ENCODE measurements around the gene FLNC.

DNA sequence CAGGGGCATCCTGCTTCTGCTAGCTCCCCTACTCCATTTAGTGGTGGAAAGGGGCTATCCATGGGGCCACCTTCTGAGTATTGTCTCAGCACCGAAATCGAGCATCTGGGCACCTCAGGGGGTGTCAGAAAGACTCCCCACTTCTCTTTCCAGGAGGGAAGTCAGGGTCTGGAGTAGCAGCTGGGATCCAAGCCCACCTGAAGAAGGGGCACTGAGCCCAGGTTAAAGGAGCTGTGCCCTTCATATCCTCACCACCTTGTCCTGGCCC, 2.6 kb downstream of the FLNC start:
- no peak for TF ChIP-seq EZH2phosphoT487 (IDR thresholded peaks at IDR 0.05; ENCODE audit: insufficient read depth, low read depth)
- no peak for TF ChIP-seq EZH2 (IDR thresholded peaks at IDR 0.05; ENCODE audit: insufficient read depth, poor library complexity, severe bottlenecking)
